Amygdala (tissue), 56 donors: Measurements from ENCODE around the gene NASP.

Experiments used
- DNase-seq, 56 donors: peaks; one replicate each; lab custom pipeline; 2025; lab: John Stamatoyannopoulos, UW

The NASP gene

DNA sequence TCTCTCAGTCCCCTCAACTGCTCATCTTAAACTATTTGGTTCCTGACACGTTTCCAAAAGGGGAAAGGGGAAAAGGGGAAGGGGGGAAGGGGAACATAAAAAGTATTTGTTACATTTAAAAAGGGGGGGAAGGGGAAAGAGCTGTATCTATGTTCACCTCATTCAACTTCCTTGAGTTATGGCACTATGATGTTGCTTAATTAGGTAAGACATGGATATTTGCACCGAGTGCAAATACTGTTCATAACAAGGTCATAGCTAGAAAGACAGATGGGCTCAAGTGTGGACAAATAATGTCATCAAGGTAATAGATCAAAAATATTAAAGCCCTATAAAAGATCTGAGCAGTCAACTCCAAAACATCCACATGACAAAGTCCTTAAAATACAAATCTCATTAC is 76.5 kb downstream of the NASP start:
- DNase-seq: no peak

DNA sequence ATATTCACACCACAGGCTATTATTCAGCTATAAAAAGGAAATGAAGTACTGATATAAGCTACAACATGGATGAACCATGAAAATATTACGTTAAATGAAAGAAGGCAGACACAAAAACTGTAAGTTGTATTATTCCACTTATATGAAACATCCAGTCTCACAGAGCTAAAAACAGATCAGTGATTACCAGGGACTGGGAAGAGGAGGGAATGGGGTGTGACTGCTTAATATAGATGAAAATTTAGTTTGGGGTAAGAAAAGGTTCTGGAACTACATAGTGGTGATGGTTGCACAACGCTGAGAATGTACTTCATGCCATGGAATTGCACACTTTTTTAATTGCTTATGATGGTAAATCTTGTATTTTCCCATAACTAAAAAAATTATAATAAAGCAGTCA is 83.0 kb downstream of the NASP start:
- no peak for DNase-seq

DNA sequence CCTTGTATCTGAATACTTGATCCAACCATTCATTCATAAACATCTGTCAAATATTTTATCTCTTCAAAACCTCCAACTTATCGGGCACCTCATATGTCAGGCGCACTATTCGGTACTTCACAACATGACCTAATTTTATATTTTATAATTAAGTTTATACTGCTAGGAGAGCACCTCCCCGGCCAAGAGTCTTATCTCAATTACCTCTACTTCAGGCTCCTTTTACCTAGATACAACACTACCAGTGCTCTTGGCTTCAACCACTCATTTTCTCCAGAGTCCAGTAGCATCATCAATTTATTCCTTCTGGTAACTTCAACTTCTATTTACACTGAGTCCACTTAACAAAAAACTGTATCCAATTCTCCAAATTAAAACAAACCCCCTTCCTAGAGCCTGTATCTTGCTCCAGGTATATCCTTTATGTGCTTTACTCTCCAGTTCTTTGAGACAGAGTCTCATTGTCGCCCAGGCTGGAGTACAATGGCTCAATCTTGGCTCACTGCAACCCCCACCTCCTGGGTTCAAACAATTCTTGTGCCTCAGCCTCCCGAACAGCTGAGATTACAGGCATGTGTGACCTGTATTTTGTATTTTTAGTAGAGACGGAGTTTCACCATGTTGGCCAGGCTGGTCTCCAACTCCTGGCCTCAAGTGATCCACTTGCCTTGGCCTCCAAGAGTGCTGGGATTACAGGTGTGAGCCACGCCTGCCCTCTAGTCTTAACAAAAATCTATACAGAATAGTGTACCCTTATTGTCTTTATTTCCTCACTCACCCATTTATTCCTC is 83.7 kb downstream of the NASP start:
- no peak for DNase-seq
